Embryonic facial prominence (tissue), 1 donor: ENCODE results near the gene ARGLU1.

Experiments
- DNase-seq: peaks from one replicate; pipeline ENCODE4 v3.0.0-alpha.2; 2016; ENCODE audit errors: extremely low spot score

The ARGLU1 gene

DNA sequence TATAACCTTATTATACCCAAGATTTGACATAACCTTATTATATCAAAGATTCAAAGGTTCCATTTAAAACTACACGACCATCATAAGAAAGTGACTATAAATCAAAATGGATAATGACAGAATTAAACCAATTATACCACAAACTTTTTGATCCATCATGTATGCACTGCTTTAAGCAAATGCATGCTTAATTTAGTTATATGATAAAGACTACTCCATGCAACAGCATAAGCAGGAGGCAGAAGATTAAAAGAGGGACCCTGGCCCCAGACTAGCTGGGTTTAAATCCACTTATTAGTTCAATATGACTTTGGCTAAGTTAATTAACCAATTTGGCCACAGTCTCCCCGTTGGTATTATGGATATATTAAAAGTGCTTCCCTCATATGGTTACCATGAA is 43.8 kb downstream of the ARGLU1 start:
- no peak for DNase-seq

GRCh38 chr13:106523576-106523975 is 44.4 kb downstream of the ARGLU1 start:
- no peak for DNase-seq

GRCh38 chr13:106522898-106523525 is 44.9 kb downstream of the ARGLU1 start:
- DNase-seq = no peak

- no peak for DNase-seq
Measured at GRCh38 chr13:106522112-106522705, 45.7 kb downstream of the ARGLU1 start.

DNA sequence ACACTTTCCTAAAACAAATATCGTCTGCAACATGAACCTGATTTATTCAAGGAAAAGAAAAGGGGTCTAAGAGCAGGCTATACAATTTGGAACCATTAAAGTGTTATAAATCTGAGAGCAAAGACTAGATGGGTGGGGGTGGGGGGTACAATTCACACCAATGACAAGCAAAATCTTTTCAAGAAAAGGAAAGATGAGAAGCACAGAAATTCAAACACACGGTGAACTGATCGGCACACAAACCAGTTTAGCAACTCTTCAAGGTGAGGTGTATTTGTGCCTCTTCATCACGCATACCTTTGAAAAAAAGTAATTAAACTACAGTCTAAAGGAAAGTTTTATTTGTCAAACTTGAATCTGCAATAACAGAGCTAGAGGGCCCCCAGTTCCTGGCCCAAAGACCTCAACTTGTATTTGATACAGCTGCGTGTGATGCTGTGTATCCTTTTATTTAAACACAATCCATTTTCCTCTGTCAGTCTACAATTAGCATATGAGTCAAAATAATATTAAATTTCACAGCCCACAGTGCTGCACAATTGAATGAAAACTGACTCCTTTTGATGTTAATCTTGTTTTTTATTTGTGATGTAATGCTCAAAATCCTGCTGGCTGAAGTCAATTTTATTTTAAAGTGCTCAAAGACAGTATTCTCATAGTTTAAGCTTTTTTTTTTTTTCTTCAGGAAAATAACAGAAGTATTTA is 46.7 kb downstream of the ARGLU1 start:
- DNase-seq = no peak

DNA sequence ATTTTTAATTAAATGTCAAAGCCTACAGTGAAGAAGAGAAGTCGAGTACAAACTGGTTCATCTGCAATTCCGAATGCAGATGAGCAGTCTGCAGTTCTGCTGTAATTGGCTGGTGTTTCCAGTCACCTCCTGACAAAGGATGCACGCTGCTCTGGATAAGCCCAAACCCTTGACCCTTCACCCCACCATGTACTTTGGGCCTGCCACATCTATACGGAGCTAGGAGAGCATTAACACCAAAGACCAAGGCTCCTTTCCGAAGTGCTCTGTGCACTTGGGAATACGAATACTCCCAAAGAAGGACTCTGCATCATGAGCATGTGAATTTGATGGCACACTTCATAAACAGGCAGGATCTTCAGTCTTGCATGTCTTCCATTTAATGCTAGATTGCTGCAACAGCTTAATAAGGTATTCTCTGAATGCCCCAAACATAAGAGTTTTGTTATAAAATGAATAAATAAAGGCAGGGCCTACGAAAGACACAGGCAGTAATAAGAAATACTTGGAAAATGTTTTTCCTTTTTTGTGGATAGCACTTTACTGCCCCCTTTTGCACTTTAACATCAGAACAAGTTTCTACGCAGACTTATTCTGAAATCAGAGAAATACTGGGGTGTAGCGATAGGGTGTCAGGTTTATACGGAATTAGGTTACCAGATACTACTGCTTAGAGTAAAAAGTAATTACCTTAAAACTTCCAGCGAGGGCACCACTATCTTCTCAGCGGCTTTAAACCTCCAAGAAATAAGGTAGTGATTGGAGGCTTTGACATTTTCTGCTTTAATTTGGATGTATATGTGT is 47.5 kb downstream of the ARGLU1 start:
- DNase-seq = no peak

DNA sequence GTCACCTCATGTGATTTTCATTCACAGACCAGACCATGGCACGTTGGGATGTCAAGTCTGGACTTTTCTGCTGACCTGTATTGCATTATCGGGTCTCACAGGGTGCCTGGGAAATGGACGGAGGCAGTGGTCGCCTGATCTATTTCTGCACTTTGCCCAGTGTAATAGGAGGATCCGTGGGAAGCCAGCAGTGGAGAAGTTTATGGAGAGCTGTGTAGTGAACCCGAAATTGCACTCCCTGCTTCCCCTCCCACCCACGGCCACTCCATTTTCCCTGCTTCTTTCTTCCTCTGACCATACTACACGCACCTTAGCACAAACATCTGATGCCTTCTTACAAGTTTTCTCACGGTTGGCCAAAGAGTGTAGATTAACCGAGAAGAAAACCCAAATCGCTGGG is 49.4 kb downstream of the ARGLU1 start:
- DNase-seq = no peak

DNA sequence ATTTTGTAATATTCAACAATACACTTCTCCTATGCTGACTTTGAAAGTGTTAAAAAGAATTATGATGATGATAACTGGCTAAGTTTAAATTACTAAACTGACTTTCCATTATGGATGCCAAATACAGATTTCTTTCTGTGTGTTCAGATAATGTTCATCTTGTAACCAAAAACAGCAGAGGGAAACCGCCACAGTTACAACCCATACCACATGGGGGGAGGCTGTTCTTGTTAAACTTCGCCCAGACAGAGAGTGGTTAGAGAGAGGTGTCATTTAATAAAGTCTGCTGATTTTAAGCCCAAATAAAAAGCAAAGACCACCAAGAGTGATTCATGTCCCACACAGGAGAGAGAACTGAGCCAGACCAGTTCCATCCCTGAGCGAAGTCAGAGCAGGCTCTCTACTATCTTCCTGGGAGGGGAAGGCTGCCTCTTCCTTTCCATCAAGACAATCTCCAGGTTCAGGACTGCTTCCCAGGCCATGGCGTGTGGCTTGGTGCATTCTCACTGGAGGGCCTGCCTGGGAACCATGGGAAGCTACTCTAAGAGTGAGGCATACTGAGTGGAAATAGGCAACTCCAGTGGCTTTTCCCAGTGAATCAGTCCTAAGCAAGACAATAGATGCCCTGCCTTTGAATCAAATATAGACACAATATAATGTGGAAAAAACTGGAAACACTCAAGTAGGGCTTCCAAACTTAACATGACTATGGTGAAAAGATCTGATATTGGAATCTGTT is 50.7 kb downstream of the ARGLU1 start:
- no peak for DNase-seq

GRCh38 chr13:106515635-106516254 is 52.2 kb downstream of the ARGLU1 start:
- DNase-seq = no peak

GRCh38 chr13:106514928-106515634 is 52.9 kb downstream of the ARGLU1 start:
- no peak for DNase-seq

DNA sequence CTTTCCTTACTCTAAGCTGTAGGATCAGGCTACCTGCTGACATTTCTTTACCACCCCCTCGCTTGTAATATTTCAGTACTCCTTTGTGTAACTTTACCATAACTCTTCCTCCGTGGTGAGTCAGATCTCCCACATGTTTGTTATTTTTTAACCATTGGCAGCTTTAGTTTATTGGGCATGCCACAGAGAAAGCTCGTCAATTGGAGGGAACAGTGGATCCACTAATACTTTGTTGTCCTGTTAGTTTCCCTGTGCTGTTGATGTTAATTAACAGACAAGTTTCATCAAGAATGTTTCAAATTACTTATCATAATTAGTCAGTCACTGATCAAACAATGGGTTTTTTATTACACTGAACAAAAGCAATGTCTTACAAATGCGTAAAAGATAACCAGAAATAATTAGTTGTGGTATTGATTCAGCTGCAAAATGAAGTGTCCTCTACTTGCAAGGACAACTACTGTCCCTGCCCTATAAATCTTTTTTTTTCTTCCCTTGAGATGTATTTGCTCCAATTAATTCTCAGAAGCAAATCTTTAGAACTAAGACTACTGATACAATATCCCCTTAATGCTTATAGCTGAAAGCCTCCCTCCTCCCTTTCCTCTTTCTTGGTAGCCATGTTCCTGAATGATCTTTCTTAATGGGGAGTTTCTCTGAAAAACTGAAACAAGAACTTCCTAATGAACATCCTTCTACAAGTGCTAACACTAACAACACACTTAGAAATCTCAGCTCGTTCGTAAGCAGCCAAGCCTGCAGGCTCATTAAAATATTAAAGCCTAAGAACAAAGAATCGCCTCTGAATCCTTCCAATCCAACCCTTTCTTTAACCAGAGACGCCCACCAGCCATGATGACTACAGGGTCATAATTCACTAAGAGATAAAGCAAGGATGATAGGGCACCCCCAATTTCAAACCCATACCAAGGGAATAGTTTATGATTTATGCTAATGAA is 54.6 kb downstream of the ARGLU1 start:
- no peak for DNase-seq

GRCh38 chr13:106507560-106508274 is 60.2 kb downstream of the ARGLU1 start:
- DNase-seq = no peak

DNA sequence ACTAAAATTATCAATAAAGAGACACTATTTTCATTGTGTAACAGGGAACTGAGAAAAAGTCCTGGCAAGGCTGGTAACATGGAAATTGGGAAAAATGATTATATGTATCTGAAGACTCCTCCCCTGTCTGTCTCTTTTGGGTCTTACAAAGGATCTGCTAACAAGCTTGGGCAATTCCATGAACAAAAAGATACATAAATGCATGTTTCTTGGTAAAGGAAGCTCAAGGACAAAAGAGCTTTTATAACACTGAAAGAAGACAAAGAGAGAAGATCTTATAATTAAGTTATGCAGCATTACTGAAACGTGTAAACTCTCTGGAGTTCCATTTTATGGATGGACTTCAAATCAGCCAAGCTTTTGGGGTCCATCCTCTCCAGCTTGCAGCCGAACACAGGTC is 61.7 kb downstream of the ARGLU1 start:
- DNase-seq = no peak

- no peak for DNase-seq
Measured at GRCh38 chr13:106505732-106506131, 62.2 kb downstream of the ARGLU1 start.

DNA sequence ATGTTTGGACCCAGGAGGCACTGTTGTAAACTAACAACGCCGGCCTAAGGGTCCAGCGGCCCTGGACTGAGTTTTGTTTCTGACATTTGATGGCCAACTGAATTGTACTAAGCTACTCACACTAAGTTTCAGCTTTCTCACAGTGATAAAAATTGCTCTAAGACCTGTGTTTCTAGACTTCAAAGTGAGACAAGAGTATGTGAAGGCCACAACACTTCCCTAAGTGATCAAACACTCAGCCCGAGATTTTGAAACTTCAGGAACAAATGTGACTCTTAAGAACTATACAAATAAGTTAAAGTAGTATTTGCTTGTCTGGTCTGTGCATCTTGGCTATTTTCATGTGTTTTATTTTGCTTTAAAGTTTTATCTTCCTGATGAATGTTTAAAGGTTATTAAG is 62.6 kb downstream of the ARGLU1 start:
- no peak for DNase-seq

DNA sequence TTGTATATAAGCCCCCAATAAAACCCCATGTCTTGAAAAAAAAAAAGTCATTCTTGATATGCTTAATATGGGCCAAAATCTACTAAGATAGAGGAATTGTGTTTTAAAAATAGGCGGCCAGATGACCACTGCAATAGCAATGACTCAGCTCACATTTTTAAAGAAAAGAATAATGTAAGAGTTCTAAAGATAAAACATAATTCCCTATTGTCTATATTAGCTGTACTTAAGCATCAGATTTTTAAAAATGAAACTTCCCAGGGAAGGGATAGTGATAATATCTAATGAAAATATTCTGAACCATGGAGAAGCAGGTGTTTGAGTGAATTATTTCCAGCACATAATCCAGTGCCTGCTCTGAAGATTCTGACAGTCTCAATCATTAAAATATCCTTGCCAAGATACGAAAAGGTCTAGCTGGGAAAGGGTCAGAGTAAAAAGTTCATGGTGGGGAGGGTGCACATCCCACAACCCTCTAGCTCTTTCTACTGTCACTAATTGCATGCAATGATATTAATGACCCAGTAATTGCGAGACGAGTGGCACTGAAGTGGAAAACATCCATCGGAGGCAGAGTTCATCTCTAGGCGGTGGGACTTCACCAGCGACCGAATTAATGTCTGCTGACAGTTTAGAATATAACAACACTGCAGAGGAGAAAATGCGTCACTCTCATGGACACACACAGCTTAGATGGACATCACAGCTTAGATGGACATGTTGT is 64.0 kb downstream of the ARGLU1 start:
- no peak for DNase-seq

GRCh38 chr13:106503272-106503671 is 64.7 kb downstream of the ARGLU1 start:
- no peak for DNase-seq

- DNase-seq = no peak
Measured at GRCh38 chr13:106500445-106500844, 67.5 kb downstream of the ARGLU1 start.
